Smooth muscle cell (in vitro differentiated cells): ENCODE data around the gene TADA2B. TPM values are rescaled to one million over a fixed set of nuclear protein-coding genes. Genes with fewer than 3 reads are reported as not detected.

Source experiments
- DNase-seq: peaks from one replicate; lab custom pipeline; 2025; ENCODE audit not compliant: unreplicated experiment; lab: John Stamatoyannopoulos, UW
- H2AFZ ChIP-seq: fragments of 200-600 bp; sonication (generic); 2 replicates; pipeline ENCODE4 v1.6.0; 2016; ENCODE audit warnings: antibody characterized with exemption, low read depth, mild to moderate bottlenecking
- H3F3A ChIP-seq: fragments of 200-600 bp; sonication (generic); 2 replicates; pipeline ENCODE4 v1.6.0; 2017; ENCODE audit warnings: antibody characterized with exemption, low read depth
- H3K27ac ChIP-seq: fragments of 200-600 bp; sonication (generic); 2 replicates; pipeline ENCODE4 v1.5.1; 2016; ENCODE audit warnings: low read depth, mild to moderate bottlenecking
- H3K27me3 ChIP-seq: fragments of 200-600 bp; sonication (generic); 2 replicates; pipeline ENCODE4 v1.6.1; 2016; ENCODE audit warnings: low read depth, mild to moderate bottlenecking
- H3K36me3 ChIP-seq: fragments of 200-600 bp; sonication (generic); 2 replicates; pipeline ENCODE4 v1.5.1; 2016; ENCODE audit warnings: low read depth
- H3K4me1 ChIP-seq: fragments of 200-600 bp; sonication (generic); 2 replicates; pipeline ENCODE4 v1.5.1; 2016; ENCODE audit warnings: low read depth
- H3K4me2 ChIP-seq: fragments of 200-600 bp; sonication (generic); 2 replicates; pipeline ENCODE4 v1.6.0; 2016; ENCODE audit warnings: mild to moderate bottlenecking
- H3K4me3 ChIP-seq: fragments of 200-600 bp; sonication (generic); 2 replicates; pipeline ENCODE4 v1.5.1; 2016; ENCODE audit warnings: mild to moderate bottlenecking
- H3K79me2 ChIP-seq: fragments of 200-600 bp; sonication (generic); 2 replicates; pipeline ENCODE4 v1.6.0; 2016; ENCODE audit warnings: low read depth, mild to moderate bottlenecking
- H3K9ac ChIP-seq: fragments of 200-600 bp; sonication (generic); 2 replicates; pipeline ENCODE4 v1.6.0; 2016; ENCODE audit warnings: low read depth
- H3K9me3 ChIP-seq: fragments of 200-600 bp; sonication (generic); replicated peaks from 2 replicates; pipeline ENCODE4 v1.5.1; 2016; ENCODE audit warnings: low read depth
- H4K20me1 ChIP-seq: fragments of 200-600 bp; sonication (generic); 2 replicates; pipeline ENCODE4 v1.6.0; 2016; ENCODE audit warnings: low read depth
- WGBS: methylation state at CpG from one replicate; pipeline ENCODE4 v1.1.7; 2016; ENCODE audit warnings: low lambda C conversion rate; 5-methylcytosine and 5-hydroxymethylcytosine counted together
- polyA plus RNA-seq: library from polyadenylated mRNA; unstranded; fragments of >200 nt; fragmentation: Nextera tagmentation; extraction: Ambion mirVana; gene quantifications from 2 replicates; pipeline ENCODE4 v1.2.1, GENCODE V29; 2016
- total RNA-seq: library from RNA; depleted of rRNA; stranded (reverse); fragments of >200 nt; gene quantifications from 2 replicates; pipeline ENCODE4 v1.2.3, GENCODE V29; 2014
- TF ChIP-seq, protein P1 (sequence below): fragments of 200-600 bp; sonication (generic); IDR thresholded peaks from 2 replicates; pipeline ENCODE4 v1.5.1; 2017; ENCODE audit warnings: borderline replicate concordance, mild to moderate bottlenecking, antibody characterized with exemption; ENCODE audit not compliant: insufficient read depth, poor library complexity, severe bottlenecking

TADA2B gene
- total and polyA plus RNA-seq, 2 experiments from 2014 or later, result 6.3 to 9.1 TPM

- 87% methylated on average over 11 of the region's 11 CpGs for WGBS
- H3K9ac ChIP-seq, result no peak overlapping the region
- H3K27ac ChIP-seq, result peak overlapping the region; percentile 95
- no peak overlapping the region for H2AFZ ChIP-seq
- peaks cover 4% of the 10 kb centered on the region for H3K79me2 ChIP-seq
- TF ChIP-seq, protein P1, sequence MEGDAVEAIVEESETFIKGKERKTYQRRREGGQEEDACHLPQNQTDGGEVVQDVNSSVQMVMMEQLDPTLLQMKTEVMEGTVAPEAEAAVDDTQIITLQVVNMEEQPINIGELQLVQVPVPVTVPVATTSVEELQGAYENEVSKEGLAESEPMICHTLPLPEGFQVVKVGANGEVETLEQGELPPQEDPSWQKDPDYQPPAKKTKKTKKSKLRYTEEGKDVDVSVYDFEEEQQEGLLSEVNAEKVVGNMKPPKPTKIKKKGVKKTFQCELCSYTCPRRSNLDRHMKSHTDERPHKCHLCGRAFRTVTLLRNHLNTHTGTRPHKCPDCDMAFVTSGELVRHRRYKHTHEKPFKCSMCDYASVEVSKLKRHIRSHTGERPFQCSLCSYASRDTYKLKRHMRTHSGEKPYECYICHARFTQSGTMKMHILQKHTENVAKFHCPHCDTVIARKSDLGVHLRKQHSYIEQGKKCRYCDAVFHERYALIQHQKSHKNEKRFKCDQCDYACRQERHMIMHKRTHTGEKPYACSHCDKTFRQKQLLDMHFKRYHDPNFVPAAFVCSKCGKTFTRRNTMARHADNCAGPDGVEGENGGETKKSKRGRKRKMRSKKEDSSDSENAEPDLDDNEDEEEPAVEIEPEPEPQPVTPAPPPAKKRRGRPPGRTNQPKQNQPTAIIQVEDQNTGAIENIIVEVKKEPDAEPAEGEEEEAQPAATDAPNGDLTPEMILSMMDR, result no peak
- H3K4me1 ChIP-seq, result peaks cover 16% of the 10 kb centered on the region
- H3K4me2 ChIP-seq, result no peak overlapping the region
- peaks cover 6% of the 10 kb centered on the region for H3K36me3 ChIP-seq
- no peaks in the 10 kb centered on the region for H3K27me3 ChIP-seq
- no peak for DNase-seq
- H3K9me3 ChIP-seq, result no peaks in the 10 kb centered on the region
- H4K20me1 ChIP-seq, result no peaks in the 10 kb centered on the region
- no peak overlapping the region for H3K4me3 ChIP-seq
- H3F3A ChIP-seq, result peaks cover 3% of the 10 kb centered on the region
Observed at GRCh38 chr4:7003176-7003878, 39.8 kb upstream of the TADA2B start.

GRCh38 chr4:7003879-7004240, 39.3 kb upstream of the TADA2B start:
- no peaks in the 10 kb centered on the region for H3K27me3 ChIP-seq
- peak overlapping the region; percentile 46 for H3K9ac ChIP-seq
- H3K9me3 ChIP-seq, result no peaks in the 10 kb centered on the region
- H3F3A ChIP-seq, result peaks cover 3% of the 10 kb centered on the region
- H3K79me2 ChIP-seq, result peaks cover 4% of the 10 kb centered on the region
- no peak for DNase-seq
- 88% methylated on average over 8 of the region's 8 CpGs for WGBS
- no peak overlapping the region for H3K4me3 ChIP-seq
- peak overlapping the region; percentile 95 for H3K27ac ChIP-seq
- TF ChIP-seq, protein P1, result no peak
- no peak overlapping the region for H2AFZ ChIP-seq
- H3K4me2 ChIP-seq, result no peak overlapping the region
- no peaks in the 10 kb centered on the region for H4K20me1 ChIP-seq
- H3K4me1 ChIP-seq, result peaks cover 16% of the 10 kb centered on the region
- H3K36me3 ChIP-seq, result peaks cover 6% of the 10 kb centered on the region

GRCh38 chr4:7004331-7004730, 38.8 kb upstream of the TADA2B start:
- Histone ChIP-seq H3K36me3 (peaks cover 6% of the 10 kb centered on the region), H2AFZ (no peak overlapping the region), H3F3A (peaks cover 3% of the 10 kb centered on the region), H3K27ac (peak overlapping the region; percentile 95), H3K4me2 (no peak overlapping the region), H3K9ac (peak overlapping the region; percentile 66), H3K27me3 (no peaks in the 10 kb centered on the region), H3K4me1 (peaks cover 16% of the 10 kb centered on the region), H4K20me1 (no peaks in the 10 kb centered on the region), H3K79me2 (peaks cover 4% of the 10 kb centered on the region), H3K4me3 (no peak overlapping the region), H3K9me3 (no peaks in the 10 kb centered on the region)
- no peak for DNase-seq
- TF ChIP-seq, protein P1, result no peak
- WGBS, result 72% methylated on average over 4 of the region's 4 CpGs

DNA sequence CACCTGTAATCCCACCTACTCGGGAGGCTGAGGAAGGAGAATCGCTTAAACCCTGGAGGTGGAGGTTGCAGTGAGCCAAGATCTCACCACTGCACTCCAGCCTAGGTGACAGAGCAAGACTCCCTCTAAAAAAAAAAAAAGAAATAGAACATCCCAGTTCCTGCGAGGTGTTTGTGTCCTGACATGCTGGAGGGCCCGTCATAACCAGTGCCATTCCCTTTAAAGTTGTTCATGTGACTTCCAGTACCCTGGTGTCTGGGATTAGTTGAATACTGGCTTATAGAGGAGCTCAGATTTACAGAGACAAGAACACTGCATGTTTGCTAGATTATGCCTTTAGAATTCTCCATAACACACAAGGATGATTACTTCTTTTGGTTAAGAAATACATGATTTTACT, 37.6 kb upstream of the TADA2B start:
- H3K27ac ChIP-seq, result peak overlapping the region; percentile 95
- no peak for DNase-seq
- H3K79me2 ChIP-seq, result peaks cover 4% of the 10 kb centered on the region
- WGBS, result 75% methylated on average over 4 of the region's 4 CpGs
- H3K27me3 ChIP-seq, result no peaks in the 10 kb centered on the region
- no peaks in the 10 kb centered on the region for H4K20me1 ChIP-seq
- H2AFZ ChIP-seq, result no peak overlapping the region
- H3K36me3 ChIP-seq, result peaks cover 6% of the 10 kb centered on the region
- H3F3A ChIP-seq, result peaks cover 3% of the 10 kb centered on the region
- peaks cover 16% of the 10 kb centered on the region for H3K4me1 ChIP-seq
- peak overlapping the region; percentile 66 for H3K9ac ChIP-seq
- TF ChIP-seq, protein P1, result no peak
- H3K4me2 ChIP-seq, result no peak overlapping the region
- H3K4me3 ChIP-seq, result no peak overlapping the region
- H3K9me3 ChIP-seq, result no peaks in the 10 kb centered on the region
